ENCODE data around the gene ARVCF. TPM values are rescaled to one million over a fixed set of nuclear protein-coding genes. Genes with fewer than 3 reads are reported as not detected.
A peak's percentile ranks its signal among the peaks of the same experiment; 100 is the strongest.

ARVCF gene
- total and polyA plus RNA-seq, 2 donors (not counting 3 experiments of a cell fraction or from before 2014, with no cell fraction given), result 81.3 to 105 TPM

DNA sequence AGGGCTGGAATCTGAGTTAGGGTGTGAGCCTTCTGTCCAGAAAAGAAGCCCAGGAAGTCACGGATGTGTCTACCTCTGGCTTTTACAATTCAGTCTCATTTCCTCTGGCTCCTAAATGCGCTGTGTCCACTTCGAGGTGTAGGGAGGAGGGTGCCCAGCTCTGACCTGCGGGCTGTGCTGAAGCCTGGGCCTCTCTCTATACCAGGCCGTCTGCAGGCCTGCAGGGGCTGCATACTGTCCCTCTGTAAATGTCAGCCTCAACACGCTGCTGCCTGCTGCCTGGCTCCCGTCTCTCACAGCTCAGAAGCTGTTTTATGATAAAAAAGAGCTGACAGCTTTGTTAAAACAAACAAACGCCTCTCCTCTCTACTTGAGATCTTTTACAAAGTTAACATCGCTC lies 14.5 kb downstream of the ARVCF start:
- Histone ChIP-seq H3K36me3 (ENCODE audit: control insufficient read depth in 2 of 2, extremely low read depth in 1 of 2, insufficient read depth in 2 of 2, low read length in 2 of 2) (no peaks in the 10 kb centered on the region), H3K4me2 (ENCODE audit: insufficient read depth, low read length) (no peak overlapping the region), H3K27me3 (ENCODE audit: control insufficient read depth in 2 of 2, insufficient read depth in 2 of 2, low read length in 2 of 2) (no peaks in the 10 kb centered on the region), H3K4me3 (replicated peaks in 1 of 3; ENCODE audit: insufficient read depth in 1 of 3, low read depth in 1 of 3, low read length in 3 of 3) (no peak overlapping the region), H3K9me1 (replicated peaks; ENCODE audit: control insufficient read depth, extremely low read depth, insufficient read depth, low read length) (no peaks in the 10 kb centered on the region), H3K27ac (ENCODE audit: insufficient read depth, low read depth, low read length) (peak overlapping the region; percentile 46), H3K9me3 (replicated peaks; ENCODE audit: control insufficient read depth, insufficient read depth, low read length) (peaks cover 5% of the 10 kb centered on the region), H4K20me1 (replicated peaks; ENCODE audit: control insufficient read depth, extremely low read depth, insufficient read depth, low read length) (no peaks in the 10 kb centered on the region), H3K4me1 (ENCODE audit: control insufficient read depth, extremely low read depth, insufficient read depth, low read length) (peaks cover 47% of the 10 kb centered on the region), H3K9ac (replicated peaks; ENCODE audit: extremely low read depth, insufficient read depth, low read length) (no peak overlapping the region), H3K79me2 (ENCODE audit: control insufficient read depth, insufficient read depth, low read length) (no peaks in the 10 kb centered on the region), H2AFZ (ENCODE audit: low read depth, low read length) (no peak overlapping the region)
- ChIA-PET CTCF (interaction anchor here (0.9 to 2.4 kb wide), 6 partner anchors 9 to 278 kb away, joined by 3 to 32 read pairs (median 3); no protein-coding TSS in a partner anchor), POLR2A (interaction anchor here (1.2 kb wide), 1 partner anchor 28 kb away, joined by 3 read pairs; no protein-coding TSS in a partner anchor)
- intact Hi-C loops (cut with micrococcal nuclease) (no loop called here), dilution Hi-C loops (cut with MboI; ENCODE audit: extremely low pct_ligation_motif_present, low sequenced_read_pairs) (no loop called here)
- no peak for TF ChIP-seq JUN (IDR thresholded peaks at IDR 0.05; ENCODE audit: borderline replicate concordance, insufficient read depth, insufficient read length, low read depth)
- TF ChIP-seq POLR2AphosphoS5 (IDR thresholded peaks at IDR 0.05; ENCODE audit: insufficient read depth, low read depth, low read length), result no peak
- TF ChIP-seq FOS (IDR thresholded peaks at IDR 0.05; ENCODE audit: borderline replicate concordance, insufficient read depth, low read length), result no peak
- no peak for TF ChIP-seq MAX (IDR thresholded peaks at IDR 0.05; ENCODE audit: insufficient read depth, insufficient read length)
- TF ChIP-seq GATA2 (IDR thresholded peaks at IDR 0.05; ENCODE audit: insufficient read depth, insufficient read length, low read depth, low read length), result no peak
- no peak for TF ChIP-seq POLR2A (IDR thresholded peaks at IDR 0.05; ENCODE audit: low read depth, low read length)
- TF ChIP-seq EZH2 (IDR thresholded peaks at IDR 0.05; ENCODE audit: borderline replicate concordance, low read depth, low read length, severe bottlenecking), result no peak
- TF ChIP-seq, protein P1, sequence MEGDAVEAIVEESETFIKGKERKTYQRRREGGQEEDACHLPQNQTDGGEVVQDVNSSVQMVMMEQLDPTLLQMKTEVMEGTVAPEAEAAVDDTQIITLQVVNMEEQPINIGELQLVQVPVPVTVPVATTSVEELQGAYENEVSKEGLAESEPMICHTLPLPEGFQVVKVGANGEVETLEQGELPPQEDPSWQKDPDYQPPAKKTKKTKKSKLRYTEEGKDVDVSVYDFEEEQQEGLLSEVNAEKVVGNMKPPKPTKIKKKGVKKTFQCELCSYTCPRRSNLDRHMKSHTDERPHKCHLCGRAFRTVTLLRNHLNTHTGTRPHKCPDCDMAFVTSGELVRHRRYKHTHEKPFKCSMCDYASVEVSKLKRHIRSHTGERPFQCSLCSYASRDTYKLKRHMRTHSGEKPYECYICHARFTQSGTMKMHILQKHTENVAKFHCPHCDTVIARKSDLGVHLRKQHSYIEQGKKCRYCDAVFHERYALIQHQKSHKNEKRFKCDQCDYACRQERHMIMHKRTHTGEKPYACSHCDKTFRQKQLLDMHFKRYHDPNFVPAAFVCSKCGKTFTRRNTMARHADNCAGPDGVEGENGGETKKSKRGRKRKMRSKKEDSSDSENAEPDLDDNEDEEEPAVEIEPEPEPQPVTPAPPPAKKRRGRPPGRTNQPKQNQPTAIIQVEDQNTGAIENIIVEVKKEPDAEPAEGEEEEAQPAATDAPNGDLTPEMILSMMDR (IDR thresholded peaks at IDR 0.05; ENCODE audit: extremely low read depth in 1 of 2, insufficient read depth in 1 of 2, low read depth in 1 of 2, low read length in 2 of 2), result no peak
- no peak for TF ChIP-seq MYC (IDR thresholded peaks at IDR 0.05; ENCODE audit: low read depth, low read length)
- no TSS peak for BruUV-seq (replicated peaks)
- no peak for DNase-seq (ENCODE audit: low read depth, low spot score)
- FAIRE-seq, result no peak

All from endothelial cell of umbilical vein (primary cell).